ENCODE results near the gene TGIF2LX. TPM values are rescaled to one million over a fixed set of nuclear protein-coding genes. Genes with fewer than 3 reads are reported as not detected.
"Not testable (repeated sequence)": the region's sequence is repeated elsewhere in the genome, so short reads cannot be mapped to it uniquely, and the experiment has no call there.

The TGIF2LX gene
- not detected in 2 replicates for total RNA-seq
- polyA plus RNA-seq: not detected in 2 replicates

DNA sequence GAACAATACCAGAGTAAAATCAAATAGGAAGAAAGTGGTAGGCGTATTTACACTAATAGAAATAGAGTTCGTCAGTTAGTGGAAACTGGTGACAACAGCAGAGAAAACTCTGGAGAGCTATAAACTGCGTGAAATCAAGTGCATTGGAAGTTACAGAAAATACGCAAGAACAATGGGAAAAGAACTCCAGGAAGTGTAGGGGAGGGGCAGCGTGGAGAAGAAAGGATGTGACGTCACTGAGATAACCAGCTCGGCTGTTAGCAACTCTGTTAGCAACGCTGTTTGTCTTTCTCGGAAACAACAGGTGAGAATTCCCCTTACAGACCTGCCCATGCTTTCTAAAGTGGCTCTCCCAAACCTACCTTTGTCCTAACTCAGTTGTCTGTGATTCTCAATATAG is at the start of gene TGIF2LX:
Gene TGIF2LX (plus strand): TSS at position 244 of the 400 bp plus-strand sequence. CDS start 178 bp downstream, outside the sequence.
- not testable (repeated sequence) for H3K4me1 ChIP-seq (ENCODE audit: low read depth); H3K27me3 ChIP-seq; H3K4me3 ChIP-seq; H3K9me3 ChIP-seq (ENCODE audit: low read depth); DNase-seq (ENCODE audit: low read depth in 1 of 2, low spot score in 1 of 2); H3K27ac ChIP-seq; H3K36me3 ChIP-seq

DNA sequence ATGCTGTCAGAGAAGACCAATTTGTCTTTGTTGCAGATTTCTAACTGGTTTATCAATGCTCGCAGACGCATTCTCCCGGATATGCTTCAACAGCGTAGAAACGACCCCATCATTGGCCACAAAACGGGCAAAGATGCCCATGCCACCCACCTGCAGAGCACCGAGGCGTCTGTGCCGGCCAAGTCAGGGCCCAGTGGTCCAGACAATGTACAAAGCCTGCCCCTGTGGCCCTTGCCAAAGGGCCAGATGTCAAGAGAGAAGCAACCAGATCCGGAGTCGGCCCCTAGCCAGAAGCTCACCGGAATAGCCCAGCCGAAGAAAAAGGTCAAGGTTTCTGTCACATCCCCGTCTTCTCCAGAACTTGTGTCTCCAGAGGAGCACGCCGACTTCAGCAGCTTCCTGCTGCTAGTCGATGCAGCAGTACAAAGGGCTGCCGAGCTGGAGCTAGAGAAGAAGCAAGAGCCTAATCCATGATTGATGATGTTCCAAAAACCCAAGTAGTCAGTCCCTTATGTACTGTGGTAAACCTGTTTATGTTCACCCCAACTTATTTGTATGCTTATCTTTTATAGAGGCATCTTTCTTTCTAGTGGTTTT is 728 bp downstream of the TGIF2LX start:
- H3K9me3 ChIP-seq (ENCODE audit: low read depth); DNase-seq (ENCODE audit: low read depth in 1 of 2, low spot score in 1 of 2); H3K27me3 ChIP-seq: not testable (repeated sequence)

DNA sequence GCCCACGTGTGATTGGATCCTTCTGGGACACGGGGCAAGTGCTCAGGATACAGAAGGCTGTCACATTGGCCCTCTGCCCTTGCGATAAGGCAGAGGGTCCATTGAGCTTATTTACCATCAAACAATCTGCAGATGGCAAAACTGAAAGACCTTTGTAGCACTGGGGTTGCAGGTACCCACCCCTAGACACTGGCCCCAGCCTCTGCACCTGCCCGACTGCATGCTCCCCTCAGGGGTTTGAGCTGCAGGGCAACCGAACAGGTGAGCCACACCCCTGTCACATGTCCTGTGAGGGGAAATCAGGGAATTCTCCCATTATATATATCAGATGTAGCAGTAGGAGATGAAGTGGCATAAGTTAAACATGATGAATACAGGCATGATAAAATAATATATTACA is 21.4 kb downstream of the TGIF2LX start:
- H3K27ac ChIP-seq; H3K9me3 ChIP-seq (ENCODE audit: low read depth); H3K4me1 ChIP-seq (ENCODE audit: low read depth); DNase-seq (ENCODE audit: low read depth in 1 of 2, low spot score in 1 of 2); H3K27me3 ChIP-seq; H3K4me3 ChIP-seq; H3K36me3 ChIP-seq: not testable (repeated sequence)

More for the DNA sequence above, 728 bp downstream of the TGIF2LX start:
- H3K4me3 ChIP-seq; H3K4me1 ChIP-seq (ENCODE audit: low read depth); H3K36me3 ChIP-seq; H3K27ac ChIP-seq: not testable (repeated sequence)

DNA sequence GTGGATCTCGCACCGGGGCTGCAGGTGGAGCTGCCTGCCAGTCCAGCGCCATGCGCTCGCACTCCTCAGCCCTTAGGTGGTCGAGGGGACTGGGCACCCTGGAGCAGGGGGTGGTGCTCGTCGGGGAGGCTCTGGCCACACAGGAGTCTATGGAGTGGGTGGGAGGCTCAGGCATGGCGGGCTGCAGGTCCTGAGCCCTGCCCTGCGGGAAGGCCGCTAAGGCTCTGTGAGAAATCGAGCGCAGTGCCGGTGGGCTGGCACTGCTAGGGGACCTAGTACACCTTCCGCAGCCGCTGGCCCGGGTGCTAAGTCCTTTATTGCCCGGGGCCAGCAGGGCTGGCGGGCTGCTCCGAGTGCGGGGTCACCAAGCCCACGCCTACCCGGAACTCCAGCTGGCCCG is 43.9 kb downstream of the TGIF2LX start:
- H3K36me3 ChIP-seq; H3K4me1 ChIP-seq (ENCODE audit: low read depth); H3K4me3 ChIP-seq; DNase-seq (ENCODE audit: low read depth in 1 of 2, low spot score in 1 of 2); H3K27ac ChIP-seq; H3K9me3 ChIP-seq (ENCODE audit: low read depth); H3K27me3 ChIP-seq: not testable (repeated sequence)

Measured in cardiac muscle cell (in vitro differentiated cells and primary cell).